ENCODE measurements around the gene FTO.

DNA sequence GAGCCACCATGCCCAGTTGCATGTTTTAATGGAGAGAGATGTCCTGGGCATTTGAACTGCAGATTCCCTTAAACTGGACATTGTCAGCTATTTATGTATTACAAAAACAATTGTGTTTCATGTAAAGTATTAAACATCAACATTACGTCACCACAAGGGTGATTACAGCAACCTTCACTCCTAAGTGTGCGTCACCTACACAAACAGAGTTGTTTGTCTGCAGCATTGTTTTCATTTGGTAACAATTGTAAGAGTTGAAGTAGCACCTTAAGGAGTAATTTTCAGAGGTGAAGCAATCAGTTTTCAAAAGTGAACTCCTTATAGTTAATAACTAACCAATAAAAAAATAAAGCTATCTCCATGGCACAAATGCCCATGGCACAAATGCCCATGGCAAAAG is 311.2 kb downstream of the FTO start:
- TF ChIP-seq, protein P1, sequence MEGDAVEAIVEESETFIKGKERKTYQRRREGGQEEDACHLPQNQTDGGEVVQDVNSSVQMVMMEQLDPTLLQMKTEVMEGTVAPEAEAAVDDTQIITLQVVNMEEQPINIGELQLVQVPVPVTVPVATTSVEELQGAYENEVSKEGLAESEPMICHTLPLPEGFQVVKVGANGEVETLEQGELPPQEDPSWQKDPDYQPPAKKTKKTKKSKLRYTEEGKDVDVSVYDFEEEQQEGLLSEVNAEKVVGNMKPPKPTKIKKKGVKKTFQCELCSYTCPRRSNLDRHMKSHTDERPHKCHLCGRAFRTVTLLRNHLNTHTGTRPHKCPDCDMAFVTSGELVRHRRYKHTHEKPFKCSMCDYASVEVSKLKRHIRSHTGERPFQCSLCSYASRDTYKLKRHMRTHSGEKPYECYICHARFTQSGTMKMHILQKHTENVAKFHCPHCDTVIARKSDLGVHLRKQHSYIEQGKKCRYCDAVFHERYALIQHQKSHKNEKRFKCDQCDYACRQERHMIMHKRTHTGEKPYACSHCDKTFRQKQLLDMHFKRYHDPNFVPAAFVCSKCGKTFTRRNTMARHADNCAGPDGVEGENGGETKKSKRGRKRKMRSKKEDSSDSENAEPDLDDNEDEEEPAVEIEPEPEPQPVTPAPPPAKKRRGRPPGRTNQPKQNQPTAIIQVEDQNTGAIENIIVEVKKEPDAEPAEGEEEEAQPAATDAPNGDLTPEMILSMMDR (IDR thresholded peaks at IDR 0.05) = no peak
- TF ChIP-seq ZFX (IDR thresholded peaks at IDR 0.05; ENCODE audit: borderline replicate concordance) = no peak
